Measurements from ENCODE around the gene FRMD5. TPM values are rescaled to one million over a fixed set of nuclear protein-coding genes. Genes with fewer than 3 reads are reported as not detected.

FRMD5 gene
- total RNA-seq, 2 donors from 2014 or later: 3.6 to 7.0 TPM

DNA sequence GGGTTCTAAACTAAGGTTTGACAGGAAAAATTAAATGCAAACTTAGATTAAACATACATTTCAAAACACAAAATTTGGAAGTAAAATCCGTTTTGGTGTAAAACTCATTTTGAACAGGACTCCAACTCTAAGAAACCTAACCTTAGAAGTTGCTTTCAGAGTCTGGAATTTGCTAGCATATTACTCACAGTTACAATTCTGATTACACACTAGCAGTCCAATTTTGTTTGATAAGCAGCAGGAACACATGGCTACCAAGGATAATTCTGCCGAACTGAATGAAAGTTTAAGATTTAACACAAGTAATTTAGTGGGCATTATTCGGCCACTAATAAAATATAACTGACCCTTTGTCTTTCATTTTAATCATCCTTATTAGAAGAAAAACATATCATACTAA, 49.6 kb downstream of the FRMD5 start:
- no peaks in the 10 kb centered on the region for H3K9me3 Mint-ChIP-seq
- WGBS, 2 experiments (ENCODE audit: insufficient coverage in 1 of 2, insufficient read length in 1 of 2): 85 to 89% methylated on average over 2 to 3 of the region's 3 CpGs
- no peaks in the 10 kb centered on the region for H3K4me1 ChIP-seq (ENCODE audit: control insufficient read depth, insufficient read depth, low read length)

DNA sequence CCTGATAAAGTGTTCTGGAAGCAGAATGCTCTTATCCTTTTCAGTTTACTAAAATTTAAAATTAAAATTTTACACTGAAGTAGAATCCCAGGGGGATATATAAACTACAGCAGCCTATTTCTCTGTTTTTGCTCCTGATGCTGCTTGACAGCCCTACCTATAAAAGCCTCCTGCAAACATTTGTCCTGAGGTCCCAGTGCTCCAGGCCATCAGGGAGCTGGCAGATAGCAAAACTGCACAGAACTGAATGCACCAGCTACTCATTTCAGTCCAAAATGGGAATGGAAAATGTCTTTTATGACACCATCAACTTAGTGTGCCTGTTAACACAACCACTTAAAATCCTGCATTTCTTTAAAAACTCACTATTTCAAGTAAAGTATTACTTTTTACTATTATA, 50.1 kb downstream of the FRMD5 start:
- Histone ChIP-seq H3K4me1 (ENCODE audit: control insufficient read depth, insufficient read depth, low read length) (no peaks in the 10 kb centered on the region), H3K36me3 (ENCODE audit: control insufficient read depth, insufficient read depth, low read length) (no peaks in the 10 kb centered on the region), H3K4me3 (ENCODE audit: low read length) (no peak overlapping the region), H3K27ac (ENCODE audit: low read depth, low read length) (no peak overlapping the region), H3K27me3 (ENCODE audit: control insufficient read depth, insufficient read depth, low read length, poor library complexity, severe bottlenecking) (no peaks in the 10 kb centered on the region), H3K9ac (ENCODE audit: extremely low read depth, low read length, poor library complexity, severe bottlenecking) (no peak overlapping the region), H3K9me3 (ENCODE audit: control insufficient read depth, low read length) (no peaks in the 10 kb centered on the region)
- Mint-ChIP-seq H3K27me3 (ENCODE audit: insufficient read depth) (no peaks in the 10 kb centered on the region), H3K9me3 (no peaks in the 10 kb centered on the region), H3K27ac (no peak overlapping the region), H3K36me3 (ENCODE audit: low read depth) (no peaks in the 10 kb centered on the region), H3K4me3 (no peak overlapping the region), H3K4me1 (no peaks in the 10 kb centered on the region)
- TF ChIP-seq, protein P1, sequence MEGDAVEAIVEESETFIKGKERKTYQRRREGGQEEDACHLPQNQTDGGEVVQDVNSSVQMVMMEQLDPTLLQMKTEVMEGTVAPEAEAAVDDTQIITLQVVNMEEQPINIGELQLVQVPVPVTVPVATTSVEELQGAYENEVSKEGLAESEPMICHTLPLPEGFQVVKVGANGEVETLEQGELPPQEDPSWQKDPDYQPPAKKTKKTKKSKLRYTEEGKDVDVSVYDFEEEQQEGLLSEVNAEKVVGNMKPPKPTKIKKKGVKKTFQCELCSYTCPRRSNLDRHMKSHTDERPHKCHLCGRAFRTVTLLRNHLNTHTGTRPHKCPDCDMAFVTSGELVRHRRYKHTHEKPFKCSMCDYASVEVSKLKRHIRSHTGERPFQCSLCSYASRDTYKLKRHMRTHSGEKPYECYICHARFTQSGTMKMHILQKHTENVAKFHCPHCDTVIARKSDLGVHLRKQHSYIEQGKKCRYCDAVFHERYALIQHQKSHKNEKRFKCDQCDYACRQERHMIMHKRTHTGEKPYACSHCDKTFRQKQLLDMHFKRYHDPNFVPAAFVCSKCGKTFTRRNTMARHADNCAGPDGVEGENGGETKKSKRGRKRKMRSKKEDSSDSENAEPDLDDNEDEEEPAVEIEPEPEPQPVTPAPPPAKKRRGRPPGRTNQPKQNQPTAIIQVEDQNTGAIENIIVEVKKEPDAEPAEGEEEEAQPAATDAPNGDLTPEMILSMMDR (conservative IDR thresholded peaks at IDR 0.05): no peak
- no peak for DNase-seq

More for the DNA sequence above, 49.6 kb downstream of the FRMD5 start:
- H3K36me3 Mint-ChIP-seq (ENCODE audit: low read depth): no peaks in the 10 kb centered on the region
- H3K27me3 ChIP-seq (ENCODE audit: control insufficient read depth, insufficient read depth, low read length, poor library complexity, severe bottlenecking): no peaks in the 10 kb centered on the region
- H3K4me3 ChIP-seq (ENCODE audit: low read length): no peak overlapping the region
- H3K36me3 ChIP-seq (ENCODE audit: control insufficient read depth, insufficient read depth, low read length): no peaks in the 10 kb centered on the region
- H3K4me1 Mint-ChIP-seq: no peaks in the 10 kb centered on the region
- TF ChIP-seq, protein P1 (conservative IDR thresholded peaks at IDR 0.05): no peak
- H3K27ac Mint-ChIP-seq: no peak overlapping the region
- H3K9ac ChIP-seq (ENCODE audit: extremely low read depth, low read length, poor library complexity, severe bottlenecking): no peak overlapping the region
- H3K27ac ChIP-seq (ENCODE audit: low read depth, low read length): no peak overlapping the region
- H3K4me3 Mint-ChIP-seq: no peak overlapping the region
- H3K9me3 ChIP-seq (ENCODE audit: control insufficient read depth, low read length): no peaks in the 10 kb centered on the region
- no peak for DNase-seq
- no peaks in the 10 kb centered on the region for H3K27me3 Mint-ChIP-seq (ENCODE audit: insufficient read depth)

DNA sequence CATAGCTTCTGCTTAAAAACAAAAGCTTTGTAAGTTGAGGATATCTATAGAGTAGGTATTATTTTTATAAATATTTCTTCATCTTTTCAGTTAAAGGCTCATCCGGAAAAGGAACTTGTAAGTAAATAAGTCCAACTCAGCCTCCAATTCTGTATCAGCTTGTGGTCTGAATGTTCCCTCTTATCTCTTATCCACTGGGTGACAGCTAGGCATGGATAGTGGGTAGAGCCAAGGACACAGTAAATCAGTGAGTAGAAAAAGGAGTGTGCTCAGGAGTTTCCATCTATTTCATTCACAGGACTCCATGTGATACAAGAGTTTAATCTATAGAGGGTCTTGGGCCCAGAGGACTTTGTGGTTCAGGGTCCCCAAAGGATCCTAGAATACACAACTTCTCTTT, 50.9 kb downstream of the FRMD5 start:
- Mint-ChIP-seq H3K27me3 (ENCODE audit: insufficient read depth) (no peaks in the 10 kb centered on the region), H3K27ac (no peak overlapping the region), H3K4me3 (no peak overlapping the region), H3K9me3 (no peaks in the 10 kb centered on the region), H3K4me1 (no peaks in the 10 kb centered on the region), H3K36me3 (ENCODE audit: low read depth) (no peaks in the 10 kb centered on the region)
- Histone ChIP-seq H3K36me3 (ENCODE audit: control insufficient read depth, insufficient read depth, low read length) (no peaks in the 10 kb centered on the region), H3K27me3 (ENCODE audit: control insufficient read depth, insufficient read depth, low read length, poor library complexity, severe bottlenecking) (no peaks in the 10 kb centered on the region), H3K27ac (ENCODE audit: low read depth, low read length) (no peak overlapping the region), H3K4me1 (ENCODE audit: control insufficient read depth, insufficient read depth, low read length) (no peaks in the 10 kb centered on the region), H3K9me3 (ENCODE audit: control insufficient read depth, low read length) (no peaks in the 10 kb centered on the region), H3K4me3 (ENCODE audit: low read length) (no peak overlapping the region), H3K9ac (ENCODE audit: extremely low read depth, low read length, poor library complexity, severe bottlenecking) (no peak overlapping the region)
- TF ChIP-seq, protein P1 (conservative IDR thresholded peaks at IDR 0.05): no peak
- WGBS, 2 experiments (ENCODE audit: insufficient coverage in 1 of 2, insufficient read length in 1 of 2): 80% methylated on average over 1 of the region's 1 CpG; no CpG with 5 or more reads in 1 of the 2 experiments
- DNase-seq: no peak

All from endodermal cell (in vitro differentiated cells).